ENCODE results near the gene ESPN. TPM values are rescaled to one million over a fixed set of nuclear protein-coding genes. Genes with fewer than 3 reads are reported as not detected.

ESPN gene
- total and polyA plus RNA-seq, 12 donors = 0.16 to 10.8 (median 6.1) TPM

- Histone ChIP-seq H3K36me3 (replicated peaks in 1 of 2) (peaks cover 0 to 34% of the 10 kb centered on the region in 2 donors), H3K27ac (no peak overlapping the region), H3K27me3 (no peaks in the 10 kb centered on the region), H3K4me1 (replicated peaks in 1 of 2) (no peaks in the 10 kb centered on the region), H3K9me3 (replicated peaks in 1 of 3) (no peaks in the 10 kb centered on the region), H3K4me3 (no peak overlapping the region)
- no peak for DNase-seq
- WGBS, 4 donors = 94 to 98% (median 96%) methylated on average over 5 of the region's 5 CpGs
- intact Hi-C loops (cut with DNase I) = no loop called here
- TF ChIP-seq POLR2A (IDR thresholded peaks at IDR 0.05) (no peak), CTCF (IDR thresholded peaks at IDR 0.05) (no peak)
Measured at GRCh38 chr1:6476483-6476882, 51.9 kb downstream of the ESPN start.

GRCh38 chr1:6477039-6477820 lies 52.7 kb downstream of the ESPN start:
- no peak for DNase-seq
- TF ChIP-seq POLR2A (IDR thresholded peaks at IDR 0.05) (no peak), CTCF (IDR thresholded peaks at IDR 0.05) (no peak)
- no peaks in the 10 kb centered on the region for H3K4me1 ChIP-seq (replicated peaks in 1 of 2)
- H3K27ac ChIP-seq = no peak overlapping the region
- H3K27me3 ChIP-seq = no peaks in the 10 kb centered on the region
- H3K9me3 ChIP-seq (replicated peaks in 1 of 3) = no peaks in the 10 kb centered on the region
- H3K4me3 ChIP-seq = no peak overlapping the region
- H3K36me3 ChIP-seq (replicated peaks in 1 of 2) = peaks cover 0 to 27% of the 10 kb centered on the region in 2 donors
- intact Hi-C loops (cut with DNase I) = no loop called here
- 88 to 91% (median 89%) methylated on average over 23 to 24 of the region's 24 CpGs for WGBS, 4 donors

GRCh38 chr1:6481820-6482219 lies 57.2 kb downstream of the ESPN start:
- Histone ChIP-seq H3K9me3 (replicated peaks in 1 of 3) (no peaks in the 10 kb centered on the region), H3K4me3 (no peak overlapping the region), H3K36me3 (replicated peaks in 1 of 2) (peaks cover 0 to 5% of the 10 kb centered on the region in 2 donors), H3K4me1 (replicated peaks in 1 of 2) (peaks cover 0 to 14% of the 10 kb centered on the region in 2 donors), H3K27ac (no peak overlapping the region), H3K27me3 (no peaks in the 10 kb centered on the region)
- DNase-seq = no peak
- WGBS, 4 donors = 87 to 91% (median 89%) methylated on average over 5 of the region's 5 CpGs
- TF ChIP-seq CTCF (IDR thresholded peaks at IDR 0.05) (no peak), POLR2A (IDR thresholded peaks at IDR 0.05) (no peak)
- intact Hi-C loops (cut with DNase I) = loop anchor here (10.0 kb wide), 1 partner anchor 163 kb away; no protein-coding TSS in a partner anchor

GRCh38 chr1:6483017-6483760 lies 58.6 kb downstream of the ESPN start:
- no peaks in the 10 kb centered on the region for H3K36me3 ChIP-seq (replicated peaks in 1 of 2)
- peak in 2 of 7 donors; percentile 35 to 67 for DNase-seq
- H3K27me3 ChIP-seq = no peaks in the 10 kb centered on the region
- no peaks in the 10 kb centered on the region for H3K9me3 ChIP-seq (replicated peaks in 1 of 3)
- whole genome bisulfite sequencing, 4 donors = 77 to 83% (median 80%) methylated on average over 7 to 14 of the region's 14 CpGs
- TF ChIP-seq CTCF (IDR thresholded peaks at IDR 0.05) = no peak
- no peak for TF ChIP-seq POLR2A (IDR thresholded peaks at IDR 0.05)
- no peak overlapping the region for H3K4me3 ChIP-seq
- peaks cover 0 to 15% of the 10 kb centered on the region in 2 donors for H3K4me1 ChIP-seq (replicated peaks in 1 of 2)
- intact Hi-C loops (cut with DNase I) = loop anchor here (10.0 kb wide), 1 partner anchor 162 kb away; no protein-coding TSS in a partner anchor
- H3K27ac ChIP-seq = no peak overlapping the region

All from adrenal gland (tissue), 12 donors.